ENCODE data around the gene PSMC2. TPM values are rescaled to one million over a fixed set of nuclear protein-coding genes. Genes with fewer than 3 reads are reported as not detected.

The PSMC2 gene
- total RNA-seq = 100 to 1,000 TPM; 110 to 142 (median 123) TPM
- 100 to 1,000 TPM in 1 of 2 donors, 10 to 100 TPM in 1; 87.7 to 214 TPM for polyA plus RNA-seq
- long read RNA-seq, donor 1, transcript PSMC2-201 (12 exons, 2,637 nt) = major isoform, 65 of 78 reads
- long read RNA-seq, donor 1, partial matches to known transcripts = 11 of 78 reads
- long read RNA-seq, donor 1, other reads (novel, unspliced or antisense) = 2 of 78 reads
- long read RNA-seq, donor 2, transcript PSMC2-201 (12 exons, 2,637 nt) = major isoform, 264 of 292 reads
- long read RNA-seq, donor 2, partial matches to known transcripts = 14 of 292 reads
- long read RNA-seq, donor 2, other reads (novel, unspliced or antisense) = 14 of 292 reads
- long read RNA-seq, donor 3, transcript PSMC2-201 (12 exons, 2,637 nt) = major isoform, 50 of 66 reads
- long read RNA-seq, donor 3, partial matches to known transcripts = 14 of 66 reads
- long read RNA-seq, donor 3, other reads (novel, unspliced or antisense) = 2 of 66 reads

- Histone ChIP-seq H3K27ac (peak within 1 kb of the TSS; percentile 76 to 93 (median 88)), H3K27me3 (no peaks in the 10 kb centered on the region), H3K36me3 (peaks cover 0 to 18% (median 5%) of the 10 kb centered on the region in 9 donors), H3K4me1 (peaks cover 9 to 67% (median 56%) of the 10 kb centered on the region in 12 donors), H3K9me3 (no peaks in the 10 kb centered on the region), H3K4me3 (peak within 1 kb of the TSS; percentile 56 to 87 (median 76))
- intact Hi-C loops (cut with DNase I) = loop anchor here in 2 of 10 donors (2.0 to 5.0 kb wide), 2 partner anchors 50 to 51 kb away; partner anchors contain the start of gene PMPCB (in 2 of the 2)
- no peak for TF ChIP-seq POLR2A (IDR thresholded peaks at IDR 0.05)
- TF ChIP-seq, protein P1, sequence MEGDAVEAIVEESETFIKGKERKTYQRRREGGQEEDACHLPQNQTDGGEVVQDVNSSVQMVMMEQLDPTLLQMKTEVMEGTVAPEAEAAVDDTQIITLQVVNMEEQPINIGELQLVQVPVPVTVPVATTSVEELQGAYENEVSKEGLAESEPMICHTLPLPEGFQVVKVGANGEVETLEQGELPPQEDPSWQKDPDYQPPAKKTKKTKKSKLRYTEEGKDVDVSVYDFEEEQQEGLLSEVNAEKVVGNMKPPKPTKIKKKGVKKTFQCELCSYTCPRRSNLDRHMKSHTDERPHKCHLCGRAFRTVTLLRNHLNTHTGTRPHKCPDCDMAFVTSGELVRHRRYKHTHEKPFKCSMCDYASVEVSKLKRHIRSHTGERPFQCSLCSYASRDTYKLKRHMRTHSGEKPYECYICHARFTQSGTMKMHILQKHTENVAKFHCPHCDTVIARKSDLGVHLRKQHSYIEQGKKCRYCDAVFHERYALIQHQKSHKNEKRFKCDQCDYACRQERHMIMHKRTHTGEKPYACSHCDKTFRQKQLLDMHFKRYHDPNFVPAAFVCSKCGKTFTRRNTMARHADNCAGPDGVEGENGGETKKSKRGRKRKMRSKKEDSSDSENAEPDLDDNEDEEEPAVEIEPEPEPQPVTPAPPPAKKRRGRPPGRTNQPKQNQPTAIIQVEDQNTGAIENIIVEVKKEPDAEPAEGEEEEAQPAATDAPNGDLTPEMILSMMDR (IDR thresholded peaks at IDR 0.05) = no peak
- 0% methylated on average over 22 to 25 of the region's 25 CpGs for WGBS, 4 donors
- peak; percentile 81 to 89 (median 86) for ATAC-seq
- DNase-seq = peak; percentile 73 to 82 (median 77)
Observed at GRCh38 chr7:103347507-103348267, at the start of gene PSMC2. PSMC2 (plus strand) TSS chr7:103347643; CDS start chr7:103347712, 69 bp downstream.

GRCh38 chr7:103297837-103298179, 49.6 kb upstream of the PSMC2 start:
- Histone ChIP-seq H3K36me3 (peaks cover 0 to 44% (median 41%) of the 10 kb centered on the region in 9 donors), H3K27ac (peak overlapping the region in 11 of 12 donors; percentile 77 to 91 (median 81)), H3K27me3 (no peaks in the 10 kb centered on the region), H3K9me3 (no peaks in the 10 kb centered on the region), H3K4me1 (peaks cover 4 to 25% (median 17%) of the 10 kb centered on the region in 12 donors), H3K4me3 (peak overlapping the region; percentile 78 to 97 (median 90))
- ATAC-seq (no peak), DNase-seq (no peak)
- no peak for TF ChIP-seq POLR2A (IDR thresholded peaks at IDR 0.05)
- TF ChIP-seq, protein P1 (IDR thresholded peaks at IDR 0.05) = no peak
- WGBS, 4 donors = 0 to 1% (median 1%) methylated on average over 7 of the region's 7 CpGs
- intact Hi-C loops (cut with DNase I) = loop anchor here in 6 of 10 donors (2.0 to 10.0 kb wide), 6 partner anchors 44 to 237 kb away; partner anchors contain the start of genes DNAJC2 (in 4 of the 6), NAPEPLD (in 2 of the 6) and PSMC2 (in 2 of the 6)

- no peak for ATAC-seq
- H3K36me3 ChIP-seq = peaks cover 0 to 62% (median 59%) of the 10 kb centered on the region in 9 donors
- H3K27me3 ChIP-seq = no peaks in the 10 kb centered on the region
- no peak overlapping the region for H3K27ac ChIP-seq
- H3K4me3 ChIP-seq = no peak overlapping the region
- 89 to 95% (median 92%) methylated on average over 6 of the region's 6 CpGs for WGBS, 4 donors
- no peaks in the 10 kb centered on the region for H3K9me3 ChIP-seq
- H3K4me1 ChIP-seq = peaks cover 4 to 25% (median 17%) of the 10 kb centered on the region in 12 donors
- intact Hi-C loops (cut with DNase I) = loop anchor here in 7 of 10 donors (5.0 to 10.0 kb wide), 7 partner anchors 43 to 235 kb away; partner anchors contain the start of genes DNAJC2 (in 4 of the 7), NAPEPLD (in 2 of the 7) and PSMC2 (in 1 of the 7)
- TF ChIP-seq POLR2A (IDR thresholded peaks at IDR 0.05) = no peak
- TF ChIP-seq, protein P1 (IDR thresholded peaks at IDR 0.05) = no peak
- no peak for DNase-seq
Observed at GRCh38 chr7:103299660-103300059, 47.8 kb upstream of the PSMC2 start.

Measured in heart left ventricle (tissue), 16 donors.